ENCODE measurements around the gene ETNK1.
"Not testable (repeated sequence)": the region's sequence is repeated elsewhere in the genome, so short reads cannot be mapped to it uniquely, and the experiment has no call there.

The ETNK1 gene

GRCh38 chr12:22684140-22685118 lies 59.5 kb downstream of the ETNK1 start:
- no peak overlapping the region for H3K4me3 ChIP-seq (ENCODE audit: low read length)
- TF ChIP-seq CTCF (conservative IDR thresholded peaks at IDR 0.05; ENCODE audit: low read depth, low read length): peak; percentile 64
- DNase-seq (ENCODE audit: low read depth): no peak

- no peak overlapping the region for H3K4me3 ChIP-seq (ENCODE audit: low read length)
- TF ChIP-seq CTCF (conservative IDR thresholded peaks at IDR 0.05; ENCODE audit: low read depth, low read length): no peak
- no peak for DNase-seq (ENCODE audit: low read depth)
Measured at GRCh38 chr12:22686193-22686592, 61.2 kb downstream of the ETNK1 start.

GRCh38 chr12:22687361-22688076 lies 62.5 kb downstream of the ETNK1 start:
- peak; percentile 51 for DNase-seq (ENCODE audit: low read depth)
- no peak overlapping the region for H3K4me3 ChIP-seq (ENCODE audit: low read length)

GRCh38 chr12:22689876-22690275 lies 64.9 kb downstream of the ETNK1 start:
- no peak for DNase-seq (ENCODE audit: low read depth)
- TF ChIP-seq CTCF (conservative IDR thresholded peaks at IDR 0.05; ENCODE audit: low read depth, low read length): no peak

More at GRCh38 chr12:22687361-22688076, 62.5 kb downstream of the ETNK1 start:
- TF ChIP-seq CTCF (conservative IDR thresholded peaks at IDR 0.05; ENCODE audit: low read depth, low read length): no peak

GRCh38 chr12:22691319-22691718 lies 66.3 kb downstream of the ETNK1 start:
- no peak for TF ChIP-seq CTCF (conservative IDR thresholded peaks at IDR 0.05; ENCODE audit: low read depth, low read length)
- H3K4me3 ChIP-seq (ENCODE audit: low read length): no peak overlapping the region
- DNase-seq (ENCODE audit: low read depth): no peak

More at GRCh38 chr12:22689876-22690275, 64.9 kb downstream of the ETNK1 start:
- no peak overlapping the region for H3K4me3 ChIP-seq (ENCODE audit: low read length)

GRCh38 chr12:22692467-22692866 lies 67.5 kb downstream of the ETNK1 start:
- DNase-seq (ENCODE audit: low read depth): not testable (repeated sequence)

GRCh38 chr12:22692964-22693555 lies 68.1 kb downstream of the ETNK1 start:
- no peak for DNase-seq (ENCODE audit: low read depth)
- no peak for TF ChIP-seq CTCF (conservative IDR thresholded peaks at IDR 0.05; ENCODE audit: low read depth, low read length)
- H3K4me3 ChIP-seq (ENCODE audit: low read length): no peak overlapping the region

More at GRCh38 chr12:22692467-22692866, 67.5 kb downstream of the ETNK1 start:
- H3K4me3 ChIP-seq (ENCODE audit: low read length): not testable (repeated sequence)
